Stimulated activated CD8-positive, alpha-beta memory T cell treated with anti-CD3 and anti-CD28 coated beads, Interleukin-7, amount 100 ng/mL, for 48 hours (primary cell): ENCODE data around the gene TMEM52B.
"Not testable (repeated sequence)": the region's sequence is repeated elsewhere in the genome, so short reads cannot be mapped to it uniquely, and the experiment has no call there.

ENCODE experiments used
- DNase-seq, 2 donors: peaks; one replicate each; pipeline ENCODE4 v3.0.0-alpha.2; 2020; ENCODE audit warnings: low read depth in 1 of 2; ENCODE audit errors: extremely low read depth in 1 of 2

Gene TMEM52B

GRCh38 chr12:10211101-10211939, 32.5 kb downstream of the TMEM52B start:
- DNase-seq, result no peak

GRCh38 chr12:10211940-10212738, 33.3 kb downstream of the TMEM52B start:
- peak; percentile 75 to 85 for DNase-seq

- peak; percentile 53 to 56 for DNase-seq
Observed at GRCh38 chr12:10212739-10213131, 33.9 kb downstream of the TMEM52B start, which contains the start of gene GABARAPL1. GABARAPL1 (plus strand) TSS chr12:10212877; CDS start chr12:10213130, 253 bp downstream.

GRCh38 chr12:10213168-10214135, 34.6 kb downstream of the TMEM52B start:
- peak; percentile 71 to 87 for DNase-seq

- DNase-seq, result no peak
Observed at GRCh38 chr12:10214136-10214894, 35.5 kb downstream of the TMEM52B start.

- no peak for DNase-seq
Observed at GRCh38 chr12:10214895-10215267, 36.0 kb downstream of the TMEM52B start.

- no peak for DNase-seq
Observed at GRCh38 chr12:10215436-10215835, 36.6 kb downstream of the TMEM52B start.

- DNase-seq, result not testable (repeated sequence)
Observed at GRCh38 chr12:10215946-10216345, 37.1 kb downstream of the TMEM52B start.

GRCh38 chr12:10218021-10218420, 39.2 kb downstream of the TMEM52B start:
- no peak for DNase-seq

- no peak for DNase-seq
Observed at GRCh38 chr12:10220398-10221077, 41.7 kb downstream of the TMEM52B start.

GRCh38 chr12:10221846-10222245, 43.0 kb downstream of the TMEM52B start:
- DNase-seq, result no peak

- DNase-seq, result no peak
Observed at GRCh38 chr12:10223208-10223607, 44.4 kb downstream of the TMEM52B start.

GRCh38 chr12:10225426-10225825, 46.6 kb downstream of the TMEM52B start:
- not testable (repeated sequence) for DNase-seq

- DNase-seq, result no peak
Observed at GRCh38 chr12:10226086-10226485, 47.3 kb downstream of the TMEM52B start.

- no peak for DNase-seq
Observed at GRCh38 chr12:10226731-10227130, 47.9 kb downstream of the TMEM52B start.

GRCh38 chr12:10227648-10228047, 48.8 kb downstream of the TMEM52B start:
- no peak for DNase-seq

- DNase-seq, result no peak
Observed at GRCh38 chr12:10234562-10234961, 55.7 kb downstream of the TMEM52B start.

GRCh38 chr12:10235761-10236631, 57.2 kb downstream of the TMEM52B start:
- no peak for DNase-seq
